B cell (primary cell): ENCODE data around the gene EOGT. TPM values are rescaled to one million over a fixed set of nuclear protein-coding genes. Genes with fewer than 3 reads are reported as not detected.

Source experiments
- ATAC-seq: fragments of 200-7000 bp; cut with Tn5 transposase; one replicate; pipeline ENCODE4 v1.10.0; 2021; ENCODE audit warnings: low read depth, mild to moderate bottlenecking, moderate number of reproducible peaks, moderate library complexity
- CTCF ChIA-PET: fragments of 350-600 bp; sonication (Branson Sonifier 250); formaldehyde crosslinking; loops from one replicate; lab custom pipeline; 2021; ENCODE audit warnings: antibody characterized with exemption, inconsistent platforms; lab: Charles Lee
- POLR2A ChIA-PET: fragments of 350-600 bp; sonication (Branson Sonifier 250); formaldehyde crosslinking; loops from one replicate; lab custom pipeline; 2021; ENCODE audit warnings: antibody characterized with exemption; lab: Charles Lee
- DNase-seq: peaks from one replicate; pipeline ENCODE4 v3.0.0; 2013
- H2AFZ ChIP-seq: 2 replicates; pipeline ENCODE4 v1.6.1; 2012; ENCODE audit warnings: mild to moderate bottlenecking, low read depth, low read length; ENCODE audit not compliant: insufficient read depth, poor library complexity, severe bottlenecking
- H3K27ac ChIP-seq, 2 donors: 1 replicate in 1 of 2; 2 replicates in 1 of 2; pipeline ENCODE4 v1.5.1; 2012 to 2013; ENCODE audit warnings: low read length in 2 of 2, mild to moderate bottlenecking in 2 of 2, moderate library complexity in 1 of 2
- H3K27me3 ChIP-seq, 4 experiments: fragments of 200-600 bp in 1 of 4; sonication (generic) in 1 of 4; replicated peaks in 1 of 4; 1 replicate in 2 of 4; 2 replicates in 2 of 4; pipeline versions ENCODE4 v1.6.1 to v1.7.0; 2013 to 2016; ENCODE audit warnings: low read length in 3 of 4, mild to moderate bottlenecking in 2 of 4, mixed read lengths in 1 of 4, moderate library complexity in 1 of 4; ENCODE audit not compliant: insufficient read depth in 4 of 4, control insufficient read depth in 3 of 4; ENCODE audit errors: control extremely low read depth in 1 of 4
- H3K36me3 ChIP-seq, 2 experiments: replicated peaks in 1 of 2; 1 replicate in 1 of 2; 2 replicates in 1 of 2; pipeline versions ENCODE4 v1.6.1 to v1.7.1; 2013; ENCODE audit warnings: low read length in 1 of 2; ENCODE audit not compliant: insufficient read depth in 2 of 2, control insufficient read depth in 1 of 2; ENCODE audit errors: control extremely low read depth in 1 of 2, extremely low read depth in 1 of 2
- H3K4me1 ChIP-seq, 2 donors: fragments of 200-600 bp in 1 of 2; sonication (generic) in 1 of 2; 1 replicate in 1 of 2; 2 replicates in 1 of 2; pipeline versions ENCODE4 v1.5.1 to v1.6.1; 2013 to 2017; ENCODE audit warnings: low read length in 2 of 2; ENCODE audit not compliant: control insufficient read depth in 2 of 2, insufficient read depth in 2 of 2
- H3K4me2 ChIP-seq: replicated peaks from 2 replicates; pipeline ENCODE3; 2012; ENCODE audit warnings: mild to moderate bottlenecking, low read depth, low read length; ENCODE audit not compliant: poor library complexity, severe bottlenecking
- H3K4me3 ChIP-seq, 5 experiments: fragments of 200-600 bp in 1 of 5; sonication (generic) in 1 of 5; 1 replicate in 3 of 5; 2 replicates in 2 of 5; pipeline versions ENCODE4 v1.5.1 to v1.7.0; 2011 to 2016; ENCODE audit warnings: low read length in 4 of 5, mild to moderate bottlenecking in 4 of 5, low read depth in 2 of 5, control low read depth in 1 of 5, moderate library complexity in 1 of 5; ENCODE audit not compliant: insufficient read depth in 1 of 5; ENCODE audit errors: control extremely low read depth in 1 of 5, extremely low read depth in 1 of 5
- H3K79me2 ChIP-seq: fragments of 200-600 bp; sonication (generic); one replicate; pipeline ENCODE4 v1.6.0; 2016; ENCODE audit warnings: low read length; ENCODE audit not compliant: control insufficient read depth, insufficient read depth
- H3K9ac ChIP-seq: fragments of 200-600 bp; sonication (generic); 2 replicates; pipeline ENCODE4 v1.6.1; 2017; ENCODE audit warnings: mild to moderate bottlenecking, low read length, moderate library complexity
- H3K9me3 ChIP-seq, 3 donors: one replicate each; pipeline versions ENCODE4 v1.6.1 to v1.7.1; 2013; ENCODE audit warnings: low read length in 2 of 3; ENCODE audit not compliant: control insufficient read depth in 2 of 3, insufficient read depth in 1 of 3; ENCODE audit errors: control extremely low read depth in 1 of 3
- H4K20me1 ChIP-seq: 2 replicates; pipeline ENCODE4 v1.6.0; 2012; ENCODE audit warnings: mild to moderate bottlenecking, low read length; ENCODE audit not compliant: insufficient read depth, control insufficient read depth, poor library complexity, severe bottlenecking
- H3K27ac Mint-ChIP-seq: one replicate; pipeline ENCODE4 v1.8.0; 2021; ENCODE audit warnings: mixed read lengths
- H3K27me3 Mint-ChIP-seq: one replicate; pipeline ENCODE4 v1.8.0; 2021; ENCODE audit warnings: mixed read lengths
- H3K4me1 Mint-ChIP-seq: one replicate; pipeline ENCODE4 v1.8.0; 2021; ENCODE audit warnings: mixed read lengths
- H3K4me3 Mint-ChIP-seq: one replicate; pipeline ENCODE4 v1.8.0; 2021; ENCODE audit warnings: mixed read lengths
- H3K9me3 Mint-ChIP-seq: one replicate; pipeline ENCODE4 v1.8.0; 2022; ENCODE audit warnings: mixed read lengths; ENCODE audit not compliant: insufficient read depth
- CTCF ChIP-seq: fragments of 200-600 bp; IDR thresholded peaks from one replicate; pipeline ENCODE4 v1.8.0; 2022; ENCODE audit warnings: antibody characterized with exemption, mild to moderate bottlenecking
- EZH2 ChIP-seq: IDR thresholded peaks from 2 replicates; pipeline ENCODE4 v1.6.1; 2012; ENCODE audit warnings: borderline replicate concordance, low read depth, mild to moderate bottlenecking, moderate library complexity, low read length; ENCODE audit not compliant: insufficient read depth, poor library complexity, severe bottlenecking
- WGBS: methylation state at CpG from one replicate; pipeline ENCODE4 v1.1.5; 2013; ENCODE audit warnings: missing lambda C conversion rate; ENCODE audit not compliant: insufficient coverage; 5-methylcytosine and 5-hydroxymethylcytosine counted together
- intact Hi-C: fragments of 100-400 bp; cut with micrococcal nuclease; formaldehyde crosslinking; loops from one replicate; pipeline ENCODE4 v1.10.0; 2022
- polyA plus RNA-seq: library from polyadenylated mRNA; depleted of rRNA; stranded (reverse); fragments of >200 nt; gene quantifications from 2 replicates; pipeline ENCODE4 v1.2.3, GENCODE V29; 2012
- total RNA-seq, 2 donors: library from RNA; stranded (reverse); fragments of 120-200 nt in 1 of 2; gene quantifications; 1 replicate in 1 of 2; 2 replicates in 1 of 2; pipeline versions ENCODE4 v1.2.3 to v1.2.4, GENCODE V29; 2013 to 2022

EOGT gene
- total and polyA plus RNA-seq, 2 donors (not counting 1 experiment from before 2014, with no cell fraction given), result 1.7 to 15.5 TPM

- Mint-ChIP-seq H3K27ac (no peak overlapping the region), H3K4me1 (peaks cover 10% of the 10 kb centered on the region), H3K9me3 (no peaks in the 10 kb centered on the region), H3K27me3 (no peaks in the 10 kb centered on the region), H3K4me3 (no peak overlapping the region)
- POLR2A ChIA-PET, result interaction anchor here (0.8 kb wide), 1 partner anchor 12 kb away, joined by 3 read pairs; no protein-coding TSS in a partner anchor
- CTCF ChIA-PET, result no interaction called here
- Histone ChIP-seq H4K20me1 (no peaks in the 10 kb centered on the region), H3K4me2 (no peak overlapping the region), H3K9me3 (no peaks in the 10 kb centered on the region), H3K4me1 (peaks cover 6 to 11% of the 10 kb centered on the region in 2 donors), H3K9ac (no peak overlapping the region), H3K27ac (no peak overlapping the region), H2AFZ (no peak overlapping the region), H3K36me3 (peaks cover 0 to 12% of the 10 kb centered on the region in 2 experiments), H3K79me2 (no peaks in the 10 kb centered on the region), H3K27me3 (no peaks in the 10 kb centered on the region), H3K4me3 (no peak overlapping the region)
- ATAC-seq, result no peak
- no peak for TF ChIP-seq CTCF
- no peak for TF ChIP-seq EZH2
- DNase-seq, result no peak
- 100% methylated on average over 2 of the region's 4 CpGs for WGBS
- intact Hi-C loops, result no loop called here
Measured at GRCh38 chr3:69016102-69016501, 2.6 kb upstream of the EOGT start.

- no peaks in the 10 kb centered on the region for H3K9me3 ChIP-seq
- WGBS, result 0% methylated on average over 3 of the region's 11 CpGs
- no peaks in the 10 kb centered on the region for H3K79me2 ChIP-seq
- no peak for DNase-seq
- ChIA-PET POLR2A (interaction anchor here (0.6 kb wide), 2 partner anchors 44 to 72 kb away, joined by 3 to 6 read pairs; no protein-coding TSS in a partner anchor), CTCF (interaction anchor here (0.8 to 2.2 kb wide), 12 partner anchors 12 to 292 kb away, joined by 3 to 6 read pairs (median 4); partner anchors contain the start of genes ARL6IP5 and TMF1)
- H3K4me3 Mint-ChIP-seq, result peak overlapping the region; percentile 87
- no peaks in the 10 kb centered on the region for H4K20me1 ChIP-seq
- intact Hi-C loops, result no loop called here
- H3K36me3 ChIP-seq, result peaks cover 0 to 12% of the 10 kb centered on the region in 2 experiments
- H3K4me1 Mint-ChIP-seq, result peaks cover 10% of the 10 kb centered on the region
- no peak for TF ChIP-seq CTCF
- TF ChIP-seq EZH2, result no peak
- H2AFZ ChIP-seq, result peak overlapping the region; percentile 93
- H3K4me2 ChIP-seq, result peak overlapping the region; percentile 94
- H3K9ac ChIP-seq, result peak overlapping the region; percentile 74
- no peaks in the 10 kb centered on the region for H3K27me3 Mint-ChIP-seq
- peak overlapping the region; percentile 39 to 79 (median 72) for H3K4me3 ChIP-seq
- H3K27ac Mint-ChIP-seq, result peak overlapping the region; percentile 54
- no peak for ATAC-seq
- no peaks in the 10 kb centered on the region for H3K27me3 ChIP-seq
- peaks cover 6 to 11% of the 10 kb centered on the region in 2 donors for H3K4me1 ChIP-seq
- no peaks in the 10 kb centered on the region for H3K9me3 Mint-ChIP-seq
- peak overlapping the region in 1 of 2 donors; percentile 47 for H3K27ac ChIP-seq
Measured at GRCh38 chr3:69014022-69014580, 617 bp upstream of the EOGT start.
